H7 (cell line): ENCODE data around the gene ACE. TPM values are rescaled to one million over a fixed set of nuclear protein-coding genes. Genes with fewer than 3 reads are reported as not detected.

ENCODE experiments used
- DNase-seq: peaks from one replicate; pipeline ENCODE4 v3.0.0; 2012
- H3K27me3 ChIP-seq: 2 replicates; pipeline ENCODE4 v1.6.0; 2011; ENCODE audit warnings: mild to moderate bottlenecking, low read length; ENCODE audit not compliant: control insufficient read depth, insufficient read depth
- H3K36me3 ChIP-seq: replicated peaks from 2 replicates; pipeline ENCODE4 v1.5.1; 2011; ENCODE audit warnings: low read length; ENCODE audit not compliant: control insufficient read depth, insufficient read depth
- H3K4me3 ChIP-seq: 2 replicates; pipeline ENCODE4 v1.5.1; 2011; ENCODE audit warnings: low read depth, mild to moderate bottlenecking, control low read depth, low read length, moderate library complexity; ENCODE audit not compliant: insufficient read depth
- total RNA-seq: library from RNA; depleted of rRNA; stranded (reverse); fragments of >200 nt; shearing (Covaris generic); gene quantifications from 2 replicates; pipeline ENCODE4 v1.2.3, GENCODE V29; 2014; rRNA removed

Gene ACE
- total RNA-seq, 1 experiment from 2014 or later = 4.6 TPM

DNA sequence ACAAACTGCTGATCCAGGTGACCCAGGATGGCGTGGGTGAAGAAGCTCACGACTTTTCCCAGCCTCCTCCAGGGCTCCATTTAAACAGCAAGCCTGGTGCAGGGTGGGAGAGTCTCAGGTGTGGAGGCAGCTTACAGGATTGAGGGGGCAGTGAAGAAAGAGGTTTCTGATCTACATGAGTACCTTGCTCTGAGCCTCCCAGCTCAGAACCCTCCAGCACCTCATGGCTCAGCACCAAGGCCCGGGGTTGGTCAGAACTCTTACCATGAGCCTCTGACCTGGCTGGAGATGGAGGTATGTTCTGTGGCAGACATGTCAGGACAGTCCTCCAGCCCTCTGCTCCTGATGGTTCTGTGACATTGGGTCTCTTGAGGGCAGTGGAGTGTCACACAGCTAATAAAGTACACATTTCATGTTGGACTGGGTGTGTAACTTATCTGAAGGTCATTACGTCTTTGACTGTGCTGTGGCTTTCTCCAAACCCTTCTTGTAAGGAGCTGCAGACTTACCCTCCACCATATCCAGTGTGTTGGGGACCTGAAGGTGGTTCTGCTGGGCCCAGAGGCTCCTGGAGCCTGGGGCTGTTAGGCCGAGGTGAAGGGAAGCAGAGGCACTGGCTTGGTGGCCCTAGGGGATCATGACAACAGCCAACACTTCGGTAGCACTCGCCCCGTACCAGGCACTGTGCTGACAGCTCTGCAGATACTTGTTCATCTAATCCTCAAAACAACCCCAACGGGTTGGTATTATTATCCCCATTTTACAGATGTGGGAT, 69.6 kb downstream of the ACE start:
- Histone ChIP-seq H3K36me3 (no peaks in the 10 kb centered on the region), H3K4me3 (no peak overlapping the region), H3K27me3 (no peaks in the 10 kb centered on the region)
- DNase-seq = no peak

- Histone ChIP-seq H3K27me3 (no peaks in the 10 kb centered on the region), H3K36me3 (no peaks in the 10 kb centered on the region), H3K4me3 (no peak overlapping the region)
- DNase-seq = no peak
These were observed 70.2 kb downstream of the ACE start for GRCh38 chr17:63547083-63547523.

Other genes with a start within 250 kb of the ACE start
- gene CYB561, start 30.8 kb upstream of the ACE start, total RNA-seq = 29.1 and 34.5 TPM in 2 replicates
- 1.5 and 1.6 TPM in 2 replicates for gene KCNH6, start 46.3 kb downstream of the ACE start, total RNA-seq
- 60.8 and 68.2 TPM in 2 replicates for gene DCAF7, start 73.4 kb downstream of the ACE start, total RNA-seq
- 20.0 and 22.2 TPM in 2 replicates for gene TACO1, start 123.8 kb downstream of the ACE start, total RNA-seq
- gene MAP3K3, start 145.4 kb downstream of the ACE start, total RNA-seq = 37.6 and 38.2 TPM in 2 replicates
- gene LIMD2, start 223.1 kb downstream of the ACE start, total RNA-seq = 116 and 190 TPM in 2 replicates